Aorta (tissue), 5 donors: Measurements from ENCODE around the gene RPRD1B. TPM values are rescaled to one million over a fixed set of nuclear protein-coding genes. Genes with fewer than 3 reads are reported as not detected.
A peak's percentile ranks its signal among the peaks of the same experiment; 100 is the strongest.

Experiments
- ATAC-seq: fragments of 200-7000 bp; cut with Tn5 transposase; one replicate; pipeline ENCODE4 v1.9.1; 2022; ENCODE audit warnings: moderate library complexity; ENCODE audit not compliant: low FRiP score
- DNase-seq, 2 donors: peaks; one replicate each; pipeline ENCODE4 v3.0.0-alpha.2; 2020
- H3K27ac ChIP-seq, 2 donors: one replicate each; pipeline ENCODE4 v1.5.1; 2013; ENCODE audit warnings: low read length in 2 of 2, mild to moderate bottlenecking in 2 of 2, moderate library complexity in 2 of 2, control low read depth in 1 of 2, inconsistent platforms in 1 of 2, low read depth in 1 of 2
- H3K27me3 ChIP-seq, 2 donors: one replicate each; pipeline ENCODE4 v1.6.1; 2013; ENCODE audit warnings: control low read depth in 1 of 2, low read length in 1 of 2, mild to moderate bottlenecking in 1 of 2, moderate library complexity in 1 of 2; ENCODE audit not compliant: insufficient read depth in 2 of 2, control insufficient read depth in 1 of 2
- H3K36me3 ChIP-seq, 2 donors: one replicate each; pipeline ENCODE4 v1.6.1; 2013; ENCODE audit warnings: control low read depth in 1 of 2, low read length in 1 of 2, mild to moderate bottlenecking in 1 of 2; ENCODE audit not compliant: insufficient read depth in 2 of 2, control insufficient read depth in 1 of 2
- H3K4me1 ChIP-seq, 2 donors: one replicate each; pipeline ENCODE4 v1.6.1; 2013; ENCODE audit warnings: low read length in 2 of 2, control low read depth in 1 of 2, mild to moderate bottlenecking in 1 of 2, moderate library complexity in 1 of 2; ENCODE audit not compliant: insufficient read depth in 2 of 2, control insufficient read depth in 1 of 2
- H3K4me3 ChIP-seq, 2 donors: one replicate each; pipeline ENCODE4 v1.5.1; 2013; ENCODE audit warnings: low read length in 2 of 2, control low read depth in 1 of 2, mild to moderate bottlenecking in 1 of 2
- H3K9me3 ChIP-seq: one replicate; pipeline ENCODE4 v1.6.1; 2013; ENCODE audit warnings: mild to moderate bottlenecking, low read length; ENCODE audit not compliant: control insufficient read depth
- WGBS, 2 donors: extraction: QIAGEN DNeasy Blood & Tissue Kit; methylation state at CpG; one replicate each; pipeline ENCODE4 v1.1.7; 2013; 5-methylcytosine and 5-hydroxymethylcytosine counted together
- intact Hi-C, 2 donors: fragments of 100-400 bp; cut with DNase I; formaldehyde crosslinking; loops; one replicate each; pipeline versions ENCODE4 v1.14.2 to v1.15.0; 2022
- long read RNA-seq, 2 donors: library from polyadenylated mRNA; unstranded; transcript quantifications; one replicate each; pipeline ENCODE4 v2.0.0, GENCODE V29; 2020 to 2021
- polyA plus RNA-seq, 2 donors: library from polyadenylated mRNA; stranded (reverse); fragments of 200-250 nt; gene quantifications; one replicate each; pipeline ENCODE4 v1.2.3, GENCODE V29; 2013
- total RNA-seq, 2 donors: library from RNA; stranded (reverse); fragmentation: NEBNext Ultra II Directional; extraction: Animal tissue kit (Norgen Biotek cat#: 25700); gene quantifications; one replicate each; pipeline ENCODE4 v1.2.1, GENCODE V29; 2021
- donor health status: healthy with polysubstance abuse.
- donor health status: Bipolar disorder and iron deficiency.
- donor health status: DM: no; HTN: no; CAD: no.
- donor health status: DM: no; HTN: no; CAD: no.
- donor health status: DM: yes; HTN: yes; CAD: no.

Gene RPRD1B, protein sequence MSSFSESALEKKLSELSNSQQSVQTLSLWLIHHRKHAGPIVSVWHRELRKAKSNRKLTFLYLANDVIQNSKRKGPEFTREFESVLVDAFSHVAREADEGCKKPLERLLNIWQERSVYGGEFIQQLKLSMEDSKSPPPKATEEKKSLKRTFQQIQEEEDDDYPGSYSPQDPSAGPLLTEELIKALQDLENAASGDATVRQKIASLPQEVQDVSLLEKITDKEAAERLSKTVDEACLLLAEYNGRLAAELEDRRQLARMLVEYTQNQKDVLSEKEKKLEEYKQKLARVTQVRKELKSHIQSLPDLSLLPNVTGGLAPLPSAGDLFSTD
- 10 to 100 TPM; 33.9 to 43.5 TPM for total RNA-seq
- polyA plus RNA-seq, result 1 to 10 TPM; 6.9 to 9.8 TPM
- long read RNA-seq, donor 1, partial matches to known transcripts, result 2 of 11 reads
- long read RNA-seq, donor 1, other reads (novel, unspliced or antisense), result 7 of 11 reads
- long read RNA-seq, donor 2, transcript RPRD1B-201 (7 exons, 3,874 nt), result major isoform, 5 of 12 reads
- long read RNA-seq, donor 2, partial matches to known transcripts, result 1 of 12 reads
- long read RNA-seq, donor 2, other reads (novel, unspliced or antisense), result 6 of 12 reads

DNA sequence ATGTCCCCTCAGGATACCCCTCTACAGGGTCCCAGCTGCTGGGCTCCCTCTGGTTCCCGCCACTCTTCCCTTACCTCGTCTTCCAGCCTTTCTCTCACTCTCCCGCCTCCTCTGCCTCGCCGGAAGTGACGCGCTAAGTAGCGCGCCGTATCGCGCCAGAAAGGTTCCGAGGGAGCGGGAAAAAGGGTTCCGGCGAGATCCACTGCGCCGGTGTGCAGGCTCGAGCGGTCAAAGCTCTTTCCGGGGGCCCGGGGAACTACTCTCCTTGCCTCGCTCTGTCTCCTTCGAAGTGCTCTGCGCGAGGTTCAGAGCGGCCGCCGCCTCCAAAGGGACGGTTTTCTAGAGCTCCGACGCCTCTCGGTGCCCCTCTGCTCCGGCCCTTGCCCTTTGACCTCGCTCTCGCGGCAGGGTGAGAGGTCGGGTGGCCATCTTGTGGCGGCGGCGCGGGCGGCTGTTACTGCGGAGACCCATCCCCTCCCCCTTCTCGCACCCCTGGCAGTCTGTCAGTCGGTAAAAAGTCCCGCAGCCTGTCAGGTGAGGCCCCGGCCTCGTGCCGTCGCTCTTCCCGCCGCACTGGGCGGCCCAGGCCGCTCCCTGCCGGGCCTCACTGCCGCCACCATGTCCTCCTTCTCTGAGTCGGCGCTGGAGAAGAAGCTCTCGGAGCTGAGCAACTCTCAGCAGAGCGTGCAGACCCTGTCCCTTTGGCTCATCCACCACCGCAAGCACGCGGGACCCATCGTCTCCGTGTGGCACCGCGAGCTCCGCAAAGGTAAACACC lies at the start of gene RPRD1B, which contains the start of gene TTI1:
Gene RPRD1B, plus strand, starts transcription at position 417 of the 778 bp plus-strand sequence. Its CDS starts 202 bp downstream, at position 619.
Gene TTI1, minus strand, starts transcription at position 127 of the 778 bp plus-strand sequence. CDS start 19,640 bp downstream, outside the sequence.
- H3K4me1 ChIP-seq, result peaks cover 2 to 10% of the 10 kb centered on the region in 2 donors
- WGBS, 2 donors, result 0 to 1% methylated on average over 68 to 69 of the region's 69 CpGs
- peak within 1 kb of the TSS; percentile 36 to 74 for H3K27ac ChIP-seq
- intact Hi-C loops, result loop anchor here in 1 of 2 donors (10.0 kb wide), 1 partner anchor 401 kb away; the partner anchor contains the start of gene SNHG17
- no peaks in the 10 kb centered on the region for H3K36me3 ChIP-seq
- DNase-seq (peak; percentile 95 to 97), ATAC-seq (peak; percentile 97)
- H3K4me3 ChIP-seq, result peak within 1 kb of the TSS; percentile 60 to 69
- no peaks in the 10 kb centered on the region for H3K9me3 ChIP-seq
- no peaks in the 10 kb centered on the region for H3K27me3 ChIP-seq

DNA sequence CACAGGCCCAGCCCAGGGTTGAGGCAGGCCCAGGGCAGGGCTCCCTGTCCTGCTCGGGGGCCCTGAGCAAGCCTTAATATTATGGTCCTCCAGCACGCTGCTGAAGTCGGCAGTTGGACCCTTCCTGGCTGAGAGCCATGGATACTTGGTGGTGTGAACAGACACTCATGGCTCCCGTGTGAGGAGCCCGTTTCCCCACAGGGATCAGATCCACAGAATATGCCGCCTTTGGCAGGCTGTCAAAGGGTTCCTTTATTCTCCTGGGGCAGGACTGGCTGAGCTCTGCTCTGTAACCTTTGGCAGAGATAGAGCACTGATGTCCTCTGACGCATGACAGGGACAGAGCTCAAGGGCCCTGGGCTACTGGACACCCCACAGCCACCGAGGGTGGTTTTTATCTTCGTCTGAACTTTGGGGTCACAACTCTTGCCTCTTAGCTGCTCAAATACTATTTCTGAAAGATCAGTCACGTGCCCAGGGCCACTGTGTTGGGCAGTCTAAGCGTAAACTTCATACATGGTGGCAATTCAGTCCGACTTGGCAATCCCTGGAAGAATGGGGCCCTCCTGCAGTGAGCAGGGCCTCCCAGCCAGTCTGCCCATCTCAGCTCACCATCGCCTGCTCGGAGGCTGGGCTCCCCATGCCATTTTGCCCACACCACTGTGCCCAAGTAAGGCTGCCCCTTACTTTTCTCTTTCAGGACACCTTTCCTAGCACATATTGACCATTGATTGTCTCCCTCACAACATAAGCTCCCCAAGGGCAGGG lies 49.3 kb upstream of the RPRD1B start:
- WGBS, 2 donors, result 53 to 67% methylated on average over 14 of the region's 14 CpGs
- H3K9me3 ChIP-seq, result no peaks in the 10 kb centered on the region
- H3K4me3 ChIP-seq, result no peak overlapping the region
- H3K27ac ChIP-seq, result no peak overlapping the region
- H3K27me3 ChIP-seq, result no peaks in the 10 kb centered on the region
- DNase-seq (no peak), ATAC-seq (no peak)
- intact Hi-C loops, result no loop called here
- peaks cover 0 to 6% of the 10 kb centered on the region in 2 donors for H3K4me1 ChIP-seq
- H3K36me3 ChIP-seq, result peaks cover 0 to 5% of the 10 kb centered on the region in 2 donors

DNA sequence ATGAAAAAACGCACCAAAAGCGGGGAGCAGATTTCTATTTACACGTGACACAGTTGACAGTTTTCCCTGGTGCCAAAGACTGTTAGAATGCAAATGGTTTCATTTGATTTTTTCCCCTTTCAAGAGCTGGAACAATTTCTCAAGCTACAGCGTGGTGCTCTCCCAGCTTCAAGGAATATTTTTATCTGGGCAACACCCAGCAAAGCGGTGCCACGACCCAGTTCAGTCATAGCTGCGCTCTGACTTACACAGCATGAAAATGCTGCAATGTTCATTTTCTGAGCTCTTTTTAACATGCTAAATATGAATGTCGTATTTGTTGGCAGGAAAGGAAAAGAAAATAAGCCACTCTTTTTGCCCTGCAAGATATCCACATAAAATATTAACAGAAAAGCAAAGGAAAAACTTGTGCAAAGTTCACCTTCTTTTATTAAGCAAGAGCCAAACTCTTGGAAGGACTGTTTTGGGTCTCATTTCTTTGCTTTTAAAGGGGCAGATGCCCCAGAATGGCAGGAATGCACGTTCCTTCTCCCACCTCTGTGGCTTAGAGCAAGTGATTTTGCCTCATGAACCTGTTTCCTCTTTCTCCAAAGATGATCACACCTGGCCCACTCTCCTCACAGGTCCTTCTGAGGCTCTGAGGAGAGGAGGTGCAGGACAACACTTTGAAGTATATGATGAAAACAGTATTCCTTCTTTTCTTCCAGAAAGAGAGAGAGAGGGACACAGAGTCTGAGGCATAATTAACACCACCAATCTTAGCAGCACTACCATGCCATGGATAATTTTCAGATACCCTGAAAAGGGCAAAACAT lies 47.3 kb upstream of the RPRD1B start:
- WGBS, 2 donors, result 0 to 5% methylated on average over 9 of the region's 9 CpGs
- no peak overlapping the region for H3K4me3 ChIP-seq

DNA sequence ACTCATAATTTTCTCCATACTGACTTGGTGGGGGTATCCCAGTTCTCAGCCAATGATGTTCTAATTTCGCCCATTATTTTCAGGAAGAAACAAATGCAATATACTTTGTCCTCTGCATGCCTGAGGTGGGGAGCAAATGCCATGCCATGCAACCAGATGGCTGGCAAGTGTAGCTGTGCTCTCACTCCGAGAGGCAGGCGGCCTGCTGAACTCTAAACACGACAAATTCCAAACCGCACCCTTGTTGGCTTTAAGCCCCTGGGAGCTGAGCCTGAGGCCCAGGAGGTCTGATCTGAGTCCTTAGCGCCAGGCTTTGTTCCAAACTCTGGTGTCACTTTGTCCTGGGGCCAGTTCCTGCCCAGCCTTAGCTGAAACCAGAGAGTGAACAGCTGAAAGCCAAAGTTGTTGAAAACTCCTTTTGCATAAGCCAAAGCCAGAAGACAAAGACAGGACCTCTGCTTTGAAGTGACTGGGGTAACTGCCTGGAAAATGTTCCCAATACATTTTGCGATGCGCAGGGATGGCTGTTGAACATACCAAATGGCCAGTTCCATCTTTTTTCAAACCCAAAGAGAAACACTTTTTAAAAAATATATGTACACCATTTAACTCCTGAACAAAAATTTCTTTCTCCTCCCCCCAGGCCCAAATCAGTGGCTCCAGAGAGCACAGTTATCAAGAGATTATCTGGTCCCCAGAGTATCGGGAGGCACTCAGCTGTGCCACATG lies 46.5 kb upstream of the RPRD1B start:
- 7 to 10% methylated on average over 9 of the region's 9 CpGs for WGBS, 2 donors
- Histone ChIP-seq H3K9me3 (no peaks in the 10 kb centered on the region), H3K36me3 (peaks cover 0 to 2% of the 10 kb centered on the region in 2 donors), H3K27ac (peak overlapping the region; percentile 74 to 92), H3K4me3 (no peak overlapping the region), H3K27me3 (no peaks in the 10 kb centered on the region), H3K4me1 (peaks cover 0 to 6% of the 10 kb centered on the region in 2 donors)
- ATAC-seq, result peak; percentile 85
- DNase-seq, result peak; percentile 78 to 86
- intact Hi-C loops, result no loop called here

More for the DNA sequence above, 47.3 kb upstream of the RPRD1B start:
- Histone ChIP-seq H3K4me1 (peaks cover 0 to 6% of the 10 kb centered on the region in 2 donors), H3K9me3 (no peaks in the 10 kb centered on the region), H3K36me3 (peaks cover 0 to 5% of the 10 kb centered on the region in 2 donors), H3K27me3 (no peaks in the 10 kb centered on the region), H3K27ac (peak overlapping the region; percentile 64 to 92)
- intact Hi-C loops, result no loop called here
- DNase-seq (no peak), ATAC-seq (peak; percentile 69)

DNA sequence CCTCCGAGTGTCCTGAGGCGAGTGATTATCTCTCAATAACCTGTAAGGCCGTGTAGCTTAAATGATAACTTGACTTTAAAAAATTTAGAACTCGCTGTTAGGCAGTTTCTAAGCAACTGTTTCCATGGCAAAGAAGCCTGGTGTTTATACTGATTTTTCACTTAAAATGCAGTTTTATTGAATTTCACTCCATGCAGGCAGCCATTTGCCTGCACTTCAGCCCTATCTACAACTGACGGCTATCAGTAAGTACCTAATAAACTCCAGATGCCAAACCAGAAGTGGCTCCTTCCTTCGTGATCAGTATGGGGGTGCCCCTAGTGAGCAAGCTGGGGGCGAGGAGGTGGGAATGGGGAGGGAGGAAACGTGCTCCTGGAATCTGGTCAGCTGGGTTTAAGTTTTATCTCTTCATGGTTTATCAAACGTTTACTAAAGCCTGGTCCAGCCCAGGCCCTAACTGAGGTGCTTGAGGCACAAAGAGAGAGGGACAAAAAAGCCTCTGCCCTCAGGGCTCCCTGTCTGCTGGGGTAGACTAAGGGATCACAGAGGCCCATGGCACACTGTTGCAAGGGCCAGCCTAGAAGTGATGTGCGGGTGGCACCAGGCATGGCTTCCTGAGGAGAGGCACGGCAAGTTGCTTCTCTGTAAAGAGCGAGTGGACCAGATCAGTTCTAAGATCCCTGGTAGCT lies 45.8 kb upstream of the RPRD1B start:
- intact Hi-C loops, result no loop called here

DNA sequence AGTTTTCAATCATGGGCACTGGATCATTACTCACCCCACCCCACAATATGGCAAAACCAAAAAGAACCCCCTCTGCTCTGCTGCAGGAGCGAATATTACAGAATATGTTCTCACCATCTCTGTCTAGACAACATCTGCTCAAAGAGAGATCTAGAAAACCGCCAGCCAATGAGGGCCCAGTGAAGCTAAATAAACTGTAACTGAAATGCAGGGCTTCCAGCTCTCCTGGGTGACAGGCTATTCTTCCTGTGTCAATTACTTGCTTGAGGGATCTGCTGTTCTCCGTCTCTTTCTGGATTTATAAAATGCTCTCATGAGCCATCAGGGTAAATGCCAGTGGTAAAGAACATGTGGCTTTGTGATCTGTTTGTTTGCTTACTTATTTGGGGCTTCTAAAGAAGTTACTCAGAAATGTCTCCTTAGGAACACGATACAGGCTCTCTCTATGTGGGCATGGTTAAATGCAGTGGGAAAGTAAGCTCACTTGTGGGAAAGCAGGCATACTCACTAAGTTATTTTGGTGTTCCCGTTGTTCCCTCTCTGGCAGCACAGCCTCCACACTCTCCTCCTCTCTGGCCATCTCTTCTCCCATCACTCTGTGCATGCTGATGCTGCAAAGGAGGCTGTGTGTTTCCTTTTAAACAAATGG lies 45.1 kb upstream of the RPRD1B start:
- Histone ChIP-seq H3K27me3 (no peaks in the 10 kb centered on the region), H3K9me3 (no peaks in the 10 kb centered on the region), H3K27ac (no peak overlapping the region), H3K4me1 (peaks cover 0 to 6% of the 10 kb centered on the region in 2 donors), H3K4me3 (no peak overlapping the region), H3K36me3 (peaks cover 0 to 2% of the 10 kb centered on the region in 2 donors)
- ATAC-seq (no peak), DNase-seq (no peak)
- WGBS, 2 donors, result 88 to 89% methylated on average over 5 of the region's 5 CpGs
- intact Hi-C loops, result no loop called here

More for the DNA sequence above, 45.8 kb upstream of the RPRD1B start:
- no peak for DNase-seq
- Histone ChIP-seq H3K4me1 (peaks cover 0 to 6% of the 10 kb centered on the region in 2 donors), H3K27ac (peak overlapping the region; percentile 74 to 92), H3K9me3 (no peaks in the 10 kb centered on the region), H3K4me3 (no peak overlapping the region), H3K36me3 (peaks cover 0 to 2% of the 10 kb centered on the region in 2 donors), H3K27me3 (no peaks in the 10 kb centered on the region)
- no peak for ATAC-seq
- 56 to 62% methylated on average over 12 of the region's 12 CpGs for WGBS, 2 donors
